ENCODE measurements around the gene PDSS2. TPM values are rescaled to one million over a fixed set of nuclear protein-coding genes. Genes with fewer than 3 reads are reported as not detected.
A peak's percentile ranks its signal among the peaks of the same experiment; 100 is the strongest.
"Not testable (repeated sequence)": the region's sequence is repeated elsewhere in the genome, so short reads cannot be mapped to it uniquely, and the experiment has no call there.

The PDSS2 gene
- total RNA-seq, 1 donor from 2014 or later: 12.2 TPM

DNA sequence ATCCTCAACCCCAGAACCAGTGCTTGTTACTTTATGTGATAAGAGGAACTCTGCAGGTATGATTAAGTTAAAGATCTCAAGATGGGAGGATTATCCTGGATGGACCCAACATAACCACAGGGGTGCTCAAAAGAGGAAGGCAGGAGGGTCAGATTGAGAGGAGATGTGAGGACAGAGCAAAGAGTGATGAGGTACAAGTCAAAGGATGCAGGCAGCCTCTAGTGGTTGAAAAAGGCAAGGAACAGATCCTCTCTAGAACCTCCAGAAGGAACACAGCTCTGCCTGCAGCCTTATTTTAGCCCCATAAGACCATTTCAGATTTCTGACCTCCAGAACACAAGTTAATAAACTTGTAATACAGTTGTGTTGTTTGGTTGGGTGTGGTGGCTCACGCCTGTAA is 41.2 kb downstream of the PDSS2 start:
- DNase-seq (ENCODE audit: low read depth): no peak

GRCh38 chr6:107416145-107416544 is 43.2 kb downstream of the PDSS2 start:
- DNase-seq (ENCODE audit: low read depth): no peak

GRCh38 chr6:107413966-107414645 is 45.3 kb downstream of the PDSS2 start:
- DNase-seq (ENCODE audit: low read depth): no peak

GRCh38 chr6:107411161-107411560 is 48.2 kb downstream of the PDSS2 start:
- DNase-seq (ENCODE audit: low read depth): no peak

DNA sequence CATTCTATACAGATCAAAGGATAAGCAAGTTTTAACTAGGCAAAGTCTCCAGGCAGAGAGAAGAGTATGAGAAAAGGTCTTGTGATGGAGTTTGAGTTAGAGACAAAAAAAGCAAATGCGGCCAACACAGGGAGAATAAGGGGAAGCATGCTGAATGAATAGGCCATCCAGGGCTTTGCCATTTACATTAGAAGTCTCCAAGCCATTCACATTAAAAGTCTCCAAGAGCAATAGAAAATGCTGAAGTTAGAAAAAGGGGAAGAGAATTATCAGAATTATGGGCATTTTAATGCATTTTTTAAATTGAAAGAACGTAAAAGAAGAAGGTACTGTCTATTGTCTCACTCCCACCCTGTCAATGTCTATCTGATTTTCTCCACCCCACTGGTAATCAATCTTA is 49.4 kb downstream of the PDSS2 start:
- no peak for DNase-seq (ENCODE audit: low read depth)

- DNase-seq (ENCODE audit: low read depth): no peak
Observed at GRCh38 chr6:107408714-107409113, 50.6 kb downstream of the PDSS2 start.

- DNase-seq (ENCODE audit: low read depth): no peak
Observed at GRCh38 chr6:107405002-107405401, 54.4 kb downstream of the PDSS2 start.

GRCh38 chr6:107402533-107402932 is 56.8 kb downstream of the PDSS2 start:
- DNase-seq (ENCODE audit: low read depth): no peak

DNA sequence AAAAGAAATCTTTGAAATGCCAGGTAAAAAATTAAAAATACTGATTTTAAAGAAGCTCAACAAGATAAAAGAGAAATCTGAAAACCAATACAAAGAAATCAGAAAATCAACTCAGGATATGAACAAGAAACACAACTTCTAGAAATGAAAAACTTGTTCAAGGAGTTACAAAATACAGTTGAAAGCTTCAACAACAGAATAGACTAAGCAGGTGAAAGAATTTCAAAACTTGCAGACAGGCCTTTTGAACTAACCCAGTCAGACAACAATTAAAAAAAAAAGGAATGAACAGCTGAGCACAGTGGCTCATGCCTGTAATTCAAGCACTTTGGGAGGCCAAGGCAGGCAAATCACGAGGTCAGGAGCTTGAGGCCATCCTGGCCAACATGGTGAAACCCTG is 57.8 kb downstream of the PDSS2 start:
- DNase-seq (ENCODE audit: low read depth): no peak

DNA sequence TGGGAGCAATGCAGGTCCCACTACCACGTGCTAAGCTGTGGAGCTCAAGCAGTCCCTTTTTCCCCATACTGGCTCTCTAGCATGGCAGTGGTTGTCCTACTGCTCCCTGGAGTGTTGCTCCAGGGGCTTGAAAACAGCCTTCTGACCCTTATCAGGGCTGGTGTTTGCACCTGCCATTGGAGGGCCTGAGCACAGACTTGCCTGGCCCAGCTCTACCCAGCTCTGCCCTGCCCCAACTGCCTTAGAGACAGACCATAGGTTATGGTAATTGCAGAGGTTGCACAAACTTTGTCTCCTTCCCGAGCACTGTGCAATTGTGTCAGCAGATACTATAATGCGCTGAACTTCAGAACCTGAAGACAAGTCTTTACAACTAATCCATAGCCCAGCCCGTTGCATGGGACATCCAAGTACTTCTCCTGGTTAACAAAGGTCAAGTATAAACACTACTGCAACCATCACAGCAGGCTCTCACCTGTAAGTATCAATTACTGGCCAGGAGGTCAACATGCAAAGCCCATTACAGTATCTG is 58.7 kb downstream of the PDSS2 start:
- DNase-seq (ENCODE audit: low read depth): no peak

GRCh38 chr6:107399935-107400334 is 59.4 kb downstream of the PDSS2 start:
- DNase-seq (ENCODE audit: low read depth): no peak

GRCh38 chr6:107398001-107398400 is 61.4 kb downstream of the PDSS2 start:
- no peak for DNase-seq (ENCODE audit: low read depth)

DNA sequence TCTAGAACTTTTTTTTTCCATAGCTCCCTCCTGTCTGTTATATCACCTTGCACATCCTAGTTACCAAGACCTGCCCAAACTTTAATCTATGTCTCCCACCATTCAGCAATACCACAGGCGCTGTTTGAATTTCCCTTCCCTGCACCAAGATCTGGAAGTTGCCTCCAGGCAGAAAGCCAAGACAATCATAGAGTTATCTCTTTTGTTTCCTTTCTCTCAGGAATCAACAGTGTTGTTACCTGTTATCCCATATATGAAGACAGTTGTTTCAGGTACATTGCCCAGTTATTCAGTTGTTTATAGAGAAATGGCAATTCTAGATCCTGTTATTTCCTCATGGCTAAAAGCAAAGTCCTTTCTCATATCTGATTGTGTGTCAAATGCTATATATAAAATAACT is 63.2 kb downstream of the PDSS2 start:
- no peak for DNase-seq (ENCODE audit: low read depth)

GRCh38 chr6:107392069-107392468 is 67.3 kb downstream of the PDSS2 start:
- DNase-seq (ENCODE audit: low read depth): no peak

GRCh38 chr6:107390685-107391435 is 68.5 kb downstream of the PDSS2 start:
- DNase-seq (ENCODE audit: low read depth): no peak

DNA sequence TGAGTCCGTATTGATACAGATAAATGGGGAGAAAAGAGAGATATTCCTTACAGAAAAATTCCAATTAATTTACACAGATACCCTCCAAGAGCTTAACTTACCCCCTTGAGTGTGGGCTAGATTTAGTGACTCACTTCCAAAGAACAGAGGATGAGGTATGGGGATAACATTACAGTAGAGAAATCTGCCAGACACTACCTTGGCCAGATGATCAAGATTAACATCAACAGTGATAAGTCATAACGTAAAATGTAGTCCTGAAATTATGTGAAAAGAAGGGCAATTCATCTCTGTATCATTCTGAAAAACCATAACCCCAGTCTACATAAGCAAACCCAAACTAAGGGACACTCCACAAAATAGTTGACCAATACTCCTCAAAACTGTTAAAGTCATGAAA is 69.3 kb downstream of the PDSS2 start:
- no peak for DNase-seq (ENCODE audit: low read depth)

DNA sequence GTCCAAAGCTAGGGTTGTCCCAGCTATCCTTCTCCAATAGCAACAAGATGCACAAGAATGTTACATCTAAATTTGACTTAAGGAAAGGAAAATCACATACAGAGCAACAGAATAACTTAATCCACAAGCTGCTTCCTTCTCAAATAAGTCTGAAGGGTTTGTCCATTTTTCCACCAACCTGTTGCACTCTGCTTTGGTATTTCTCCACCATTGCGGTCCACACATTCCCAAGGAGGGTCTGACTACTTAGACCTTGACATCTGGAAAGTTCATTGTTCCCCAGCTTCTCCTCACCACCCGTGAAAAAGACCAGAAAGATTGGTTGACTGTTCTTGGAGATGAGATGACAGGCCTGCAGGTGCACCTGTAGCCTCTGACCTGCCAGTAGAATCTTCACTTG is 72.5 kb downstream of the PDSS2 start:
- DNase-seq (ENCODE audit: low read depth): no peak

- peak; percentile 25 for DNase-seq (ENCODE audit: low read depth)
Observed at GRCh38 chr6:107386340-107386739, 73.0 kb downstream of the PDSS2 start.

DNA sequence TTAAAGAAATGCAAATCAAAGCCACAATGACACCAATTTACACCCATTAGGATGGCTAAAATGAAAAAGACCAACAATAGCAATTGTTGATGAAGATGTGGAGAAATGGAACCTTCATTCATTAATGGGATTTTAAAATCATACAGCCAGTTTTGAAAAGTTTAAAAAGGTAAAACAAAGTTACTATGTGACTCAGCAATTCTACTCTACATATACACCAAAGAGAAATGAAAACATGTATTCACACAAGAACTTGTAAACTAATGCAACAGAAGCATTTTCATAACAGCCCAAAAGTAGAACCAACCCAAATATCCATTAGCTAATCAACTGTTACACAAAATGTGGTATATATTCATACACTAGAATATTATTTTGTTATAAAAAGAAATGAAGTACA is 75.7 kb downstream of the PDSS2 start:
- DNase-seq (ENCODE audit: low read depth): no peak

DNA sequence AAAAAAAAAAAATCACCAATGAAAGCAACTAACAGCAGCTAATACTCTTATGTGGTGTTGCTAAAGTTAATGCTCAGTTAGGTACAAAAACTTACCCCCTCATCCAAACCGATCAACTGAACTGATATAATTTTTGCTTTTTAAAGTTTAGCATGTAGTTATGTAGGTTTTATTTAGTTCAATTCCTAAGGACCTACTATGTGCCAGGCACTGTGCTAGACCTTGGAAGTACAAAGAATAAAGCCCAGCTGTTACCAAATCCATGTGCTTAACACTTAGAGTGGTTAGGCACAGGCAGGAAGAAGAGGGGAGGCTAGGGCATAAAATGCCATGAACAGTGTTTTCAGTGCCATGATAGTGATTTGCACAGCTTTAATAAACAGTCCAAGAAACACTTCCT is 85.1 kb downstream of the PDSS2 start:
- no peak for DNase-seq (ENCODE audit: low read depth)

DNA sequence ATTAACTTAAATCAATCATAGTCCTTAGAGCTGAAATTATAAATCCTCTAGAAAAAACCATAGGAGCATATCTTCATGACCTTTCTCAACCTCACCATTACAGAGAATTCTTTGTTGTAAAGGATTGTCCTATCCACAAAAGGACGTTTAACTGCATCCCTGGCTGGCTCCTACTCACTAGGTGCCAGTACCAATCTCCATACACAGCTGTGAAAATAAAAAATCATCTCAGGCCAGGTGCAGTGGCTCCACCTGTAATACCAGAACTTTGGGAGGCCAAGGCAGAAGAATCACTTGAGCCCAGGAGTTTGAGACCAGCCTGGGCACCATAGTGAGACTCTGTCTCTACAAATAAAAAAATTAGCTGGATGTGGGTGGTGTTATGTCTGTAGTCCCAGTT is 89.9 kb downstream of the PDSS2 start:
- no peak for DNase-seq (ENCODE audit: low read depth)

DNA sequence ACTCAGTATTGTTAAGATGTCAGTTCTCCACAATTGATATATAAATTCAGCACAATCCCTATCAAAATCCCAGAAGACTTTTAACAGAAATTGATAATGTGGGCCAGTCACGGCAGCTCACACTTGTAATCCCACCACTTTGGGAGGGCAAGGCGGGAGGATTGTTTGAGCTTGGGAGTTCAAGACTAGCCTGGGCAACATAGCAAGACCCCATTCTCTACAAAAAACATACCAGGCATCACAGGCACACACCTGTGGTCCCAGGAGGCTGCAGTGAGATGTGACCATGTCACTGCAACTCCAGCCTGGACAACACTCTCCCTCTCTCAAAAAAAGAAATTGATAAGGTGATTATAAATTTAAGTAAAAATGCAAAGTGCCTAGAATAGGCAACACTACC is 90.9 kb downstream of the PDSS2 start:
- no peak for DNase-seq (ENCODE audit: low read depth)

DNA sequence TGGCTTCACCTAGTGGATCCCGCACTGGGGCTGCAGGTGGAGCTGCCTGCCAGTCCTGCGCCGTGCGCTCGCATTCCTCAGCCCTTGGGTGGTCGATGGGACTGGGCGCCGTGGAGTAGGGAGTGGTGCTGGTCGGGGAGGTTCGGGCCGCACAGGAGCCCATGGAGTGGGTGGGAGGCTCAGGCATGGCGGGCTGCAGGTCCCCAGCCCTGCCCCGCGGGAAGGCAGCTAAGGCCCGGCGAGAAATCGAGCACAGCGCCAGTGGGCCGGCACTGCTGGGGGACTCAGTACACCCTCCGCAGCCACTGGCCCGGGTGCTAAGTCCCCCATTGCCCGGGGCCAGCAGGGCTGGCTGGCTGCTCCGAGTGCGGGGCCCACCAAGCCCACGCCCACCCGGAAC is 95.2 kb downstream of the PDSS2 start:
- not testable (repeated sequence) for DNase-seq (ENCODE audit: low read depth)

Measured in renal cortical epithelial cell (primary cell).